GM12874 (cell line): ENCODE data around the gene CGB1.

Source experiments
- TF ChIP-seq, protein P1 (sequence below): IDR thresholded peaks from 2 replicates; pipeline ENCODE4 v1.5.1; 2011; ENCODE audit warnings: low read depth, mild to moderate bottlenecking, control low read depth, low read length, moderate library complexity; ENCODE audit not compliant: insufficient read depth

Gene CGB1

DNA sequence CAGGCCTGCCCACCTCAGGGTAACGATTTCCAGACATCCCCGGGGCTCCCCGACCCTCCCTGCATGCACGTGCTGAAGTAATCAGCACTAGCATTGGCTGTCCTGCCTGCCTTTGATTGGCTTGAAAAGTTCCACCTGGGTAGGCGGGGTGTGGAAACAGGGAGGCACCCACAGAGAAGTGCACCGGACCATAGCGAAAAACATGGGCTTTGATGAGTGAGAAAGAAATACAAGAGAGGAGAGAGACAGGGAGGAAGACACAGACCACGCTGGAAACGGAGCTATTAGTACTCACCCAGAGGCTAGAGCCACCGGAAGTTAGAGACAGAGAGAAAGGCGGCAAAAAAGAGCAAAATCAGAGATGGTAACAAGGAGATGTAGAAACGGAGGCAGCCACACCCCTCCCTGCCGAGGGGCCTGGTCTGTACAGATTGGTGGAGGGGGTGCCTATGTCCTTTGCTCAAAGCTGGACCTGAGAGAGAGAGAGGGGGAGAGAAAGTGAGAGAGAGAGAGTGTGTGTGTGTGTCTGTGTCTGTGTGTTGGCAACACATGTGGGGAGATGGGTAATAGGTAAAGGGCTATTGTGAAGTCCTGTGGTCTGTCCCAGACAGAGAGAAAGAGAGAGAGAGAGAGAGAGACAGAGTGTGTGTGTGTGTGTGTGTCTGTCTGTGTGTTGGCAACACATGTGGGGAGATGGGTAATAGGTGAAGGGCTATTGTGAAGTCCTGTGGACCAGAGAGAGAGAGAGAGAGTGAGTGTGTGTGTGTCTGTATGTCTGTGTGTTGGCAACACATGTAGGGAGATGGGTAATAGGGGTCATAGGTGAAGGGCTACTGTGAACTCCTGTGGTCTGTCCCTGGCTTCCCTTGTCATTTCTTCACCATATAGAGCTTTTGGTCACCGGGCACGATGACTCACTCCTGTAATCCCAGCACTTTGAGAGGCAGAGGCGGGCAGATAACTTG is 15.5 kb downstream of the CGB1 start:
- TF ChIP-seq, protein P1, sequence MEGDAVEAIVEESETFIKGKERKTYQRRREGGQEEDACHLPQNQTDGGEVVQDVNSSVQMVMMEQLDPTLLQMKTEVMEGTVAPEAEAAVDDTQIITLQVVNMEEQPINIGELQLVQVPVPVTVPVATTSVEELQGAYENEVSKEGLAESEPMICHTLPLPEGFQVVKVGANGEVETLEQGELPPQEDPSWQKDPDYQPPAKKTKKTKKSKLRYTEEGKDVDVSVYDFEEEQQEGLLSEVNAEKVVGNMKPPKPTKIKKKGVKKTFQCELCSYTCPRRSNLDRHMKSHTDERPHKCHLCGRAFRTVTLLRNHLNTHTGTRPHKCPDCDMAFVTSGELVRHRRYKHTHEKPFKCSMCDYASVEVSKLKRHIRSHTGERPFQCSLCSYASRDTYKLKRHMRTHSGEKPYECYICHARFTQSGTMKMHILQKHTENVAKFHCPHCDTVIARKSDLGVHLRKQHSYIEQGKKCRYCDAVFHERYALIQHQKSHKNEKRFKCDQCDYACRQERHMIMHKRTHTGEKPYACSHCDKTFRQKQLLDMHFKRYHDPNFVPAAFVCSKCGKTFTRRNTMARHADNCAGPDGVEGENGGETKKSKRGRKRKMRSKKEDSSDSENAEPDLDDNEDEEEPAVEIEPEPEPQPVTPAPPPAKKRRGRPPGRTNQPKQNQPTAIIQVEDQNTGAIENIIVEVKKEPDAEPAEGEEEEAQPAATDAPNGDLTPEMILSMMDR: no peak

- TF ChIP-seq, protein P1: no peak
Measured at GRCh38 chr19:49020342-49020741, 16.4 kb downstream of the CGB1 start.

GRCh38 chr19:49019242-49019932 is 17.3 kb downstream of the CGB1 start:
- TF ChIP-seq, protein P1: 0 out of 2 replicates have a peak, but pooled peaks have one; percentile 5

DNA sequence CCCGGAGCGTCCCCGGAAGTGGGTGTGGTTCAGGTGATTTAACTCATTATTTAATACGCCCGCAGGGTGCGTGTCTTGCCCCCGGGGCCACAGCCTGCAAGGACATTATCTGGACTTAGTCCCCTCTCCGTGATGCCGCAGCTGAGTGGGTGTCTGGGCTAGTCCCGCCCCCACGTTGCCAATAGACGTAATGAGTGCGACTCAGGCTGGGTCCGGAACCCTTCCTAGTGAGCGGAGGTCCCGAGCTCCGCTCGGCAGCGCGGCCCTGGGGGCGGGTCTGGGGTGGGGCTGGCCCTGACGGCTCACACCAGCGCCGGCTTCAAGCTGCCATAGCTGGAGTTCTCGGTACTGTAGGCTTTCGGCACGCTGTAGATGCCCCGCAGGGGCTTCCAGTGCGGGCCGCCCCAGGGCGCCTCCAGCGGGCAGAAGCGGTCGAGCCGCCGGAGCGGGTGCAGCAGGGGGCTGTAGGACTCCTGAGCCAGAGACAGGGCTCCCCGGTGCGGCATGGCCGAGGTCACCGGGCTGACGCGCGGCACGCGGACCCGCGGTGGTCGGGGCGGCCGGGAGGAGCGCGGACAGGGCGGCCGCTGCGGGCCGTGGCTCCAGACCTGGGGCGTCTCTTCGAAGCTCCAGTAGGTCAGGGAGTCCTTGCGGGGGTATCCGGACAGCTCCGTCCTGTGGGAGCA is 18.9 kb downstream of the CGB1 start:
- TF ChIP-seq, protein P1: peak; percentile 84

- TF ChIP-seq, protein P1: no peak
Measured at GRCh38 chr19:49017041-49017665, 19.5 kb downstream of the CGB1 start, which contains the start of gene LHB. TSS of gene LHB (minus strand) at chr19:49017091. CDS start at chr19:49017081, 10 bp downstream.

GRCh38 chr19:49016067-49016839 is 20.4 kb downstream of the CGB1 start:
- TF ChIP-seq, protein P1: no peak
